NCI-H1417 treated with DMSO at 0.1 percent for 48 hours (cell line): ENCODE results near the gene HNRNPM.
"Not testable (repeated sequence)": the region's sequence is repeated elsewhere in the genome, so short reads cannot be mapped to it uniquely, and the experiment has no call there.

Experiments used
- DNase-seq: peaks from one replicate; lab custom pipeline; 2025; lab: John Stamatoyannopoulos, UW

Gene HNRNPM

GRCh38 chr19:8426283-8426682 is 18.5 kb upstream of the HNRNPM start:
- no peak for DNase-seq

- no peak for DNase-seq
Observed at GRCh38 chr19:8429044-8429443, 15.7 kb upstream of the HNRNPM start.

DNA sequence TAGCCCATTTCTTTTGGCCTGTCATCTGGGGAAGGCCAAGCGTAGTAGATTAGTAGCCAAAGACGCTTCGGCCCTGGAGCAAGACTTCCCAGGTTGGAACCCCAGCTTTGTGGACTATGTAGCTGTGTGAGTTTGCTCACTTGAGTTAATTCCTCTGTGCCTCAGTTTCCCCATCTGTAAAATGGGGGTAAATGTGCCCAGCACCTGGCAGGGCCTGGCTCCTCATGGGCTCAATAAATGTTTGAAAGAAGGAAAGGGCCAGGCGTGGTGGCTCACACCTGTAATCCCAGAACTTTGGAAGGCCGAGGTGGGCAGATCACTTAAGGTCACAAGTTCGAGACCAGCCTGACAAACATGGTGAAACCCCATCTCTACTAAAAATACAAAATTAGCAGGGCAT is 14.9 kb upstream of the HNRNPM start:
- DNase-seq: no peak

GRCh38 chr19:8430650-8431049 is 14.1 kb upstream of the HNRNPM start:
- DNase-seq: no peak

GRCh38 chr19:8438236-8438635 is 6.5 kb upstream of the HNRNPM start:
- no peak for DNase-seq

GRCh38 chr19:8441725-8442544 is 2.8 kb upstream of the HNRNPM start:
- DNase-seq: no peak

- not testable (repeated sequence) for DNase-seq
Observed at GRCh38 chr19:8444140-8444676, 567 bp upstream of the HNRNPM start.

- no peak for DNase-seq
Observed at GRCh38 chr19:8445488-8446001, 770 bp downstream of the HNRNPM start.

DNA sequence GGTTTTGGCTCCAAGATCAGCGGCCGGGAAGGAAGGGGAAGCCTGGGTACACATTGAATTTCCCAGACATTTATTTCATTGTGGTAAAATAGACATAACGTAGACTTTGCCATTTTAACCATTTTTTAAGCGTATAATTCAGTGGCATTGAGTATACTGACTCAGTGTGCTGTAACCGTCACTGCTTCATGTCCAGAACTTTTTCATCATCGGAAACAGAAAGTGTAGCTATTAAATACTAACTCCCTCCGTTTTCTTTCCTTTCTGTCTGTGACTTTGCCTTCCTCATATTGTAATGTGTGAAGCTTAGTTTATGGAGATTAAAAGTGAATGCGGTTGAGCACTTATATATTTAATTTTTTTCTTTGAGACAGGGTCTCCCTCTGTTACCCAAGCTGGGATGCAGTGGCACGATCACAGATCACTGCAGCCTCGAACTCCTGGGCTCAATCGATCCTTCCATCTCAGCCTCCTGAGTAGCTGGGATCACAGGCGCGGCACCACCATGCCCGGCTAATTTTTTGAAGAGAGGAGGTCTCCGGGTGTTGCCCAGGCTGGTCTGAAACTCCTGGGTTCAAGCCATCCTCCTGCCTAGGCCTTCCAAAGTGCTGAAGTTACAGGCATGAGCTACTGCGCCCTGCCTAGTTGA is 1.4 kb downstream of the HNRNPM start:
- DNase-seq: no peak

GRCh38 chr19:8449830-8450229 is 5.1 kb downstream of the HNRNPM start:
- no peak for DNase-seq

DNA sequence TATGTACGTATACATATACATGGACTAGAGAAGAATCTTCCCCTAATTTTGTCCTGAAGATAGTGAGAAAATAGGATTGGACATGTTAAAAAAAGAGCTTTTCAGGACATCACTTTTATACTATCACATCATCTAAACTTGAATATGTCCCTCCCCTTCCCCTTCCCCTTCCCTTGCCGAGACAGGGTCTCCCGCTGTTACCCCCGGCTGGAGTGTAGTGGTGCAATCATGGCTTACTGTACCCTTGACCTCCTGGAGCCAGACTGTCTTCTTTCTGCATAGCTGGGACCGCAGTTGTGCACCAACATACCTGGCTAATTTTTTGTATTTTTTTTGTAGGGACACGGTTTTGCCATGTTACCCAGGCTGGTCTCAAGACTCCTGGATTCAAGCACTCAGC is 6.6 kb downstream of the HNRNPM start:
- DNase-seq: no peak

- DNase-seq: no peak
Observed at GRCh38 chr19:8451885-8452284, 7.1 kb downstream of the HNRNPM start.

- DNase-seq: no peak
Observed at GRCh38 chr19:8452446-8453123, 7.8 kb downstream of the HNRNPM start.

DNA sequence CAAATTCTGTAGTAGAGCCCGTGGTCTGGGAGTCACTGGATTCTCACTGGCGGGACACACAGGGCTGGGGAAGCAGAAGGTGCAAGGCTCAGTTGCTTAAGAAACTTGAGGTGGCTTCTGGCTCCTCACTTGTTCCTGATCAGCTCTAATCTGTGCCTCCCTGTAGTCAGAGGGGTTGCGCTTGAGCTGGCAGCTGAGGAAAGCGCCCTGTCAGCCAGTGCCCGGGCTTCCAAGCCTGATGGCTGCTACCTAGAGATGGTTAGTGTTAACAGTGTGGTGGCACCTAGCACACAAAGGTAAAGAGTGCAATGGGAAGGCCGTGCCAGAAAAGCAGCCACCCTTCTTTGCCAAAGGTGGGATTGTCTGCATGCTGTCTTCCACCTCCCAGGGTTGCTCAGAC is 8.8 kb downstream of the HNRNPM start:
- no peak for DNase-seq

GRCh38 chr19:8454218-8454617 is 9.4 kb downstream of the HNRNPM start:
- no peak for DNase-seq

GRCh38 chr19:8455018-8455417 is 10.2 kb downstream of the HNRNPM start:
- DNase-seq: no peak

DNA sequence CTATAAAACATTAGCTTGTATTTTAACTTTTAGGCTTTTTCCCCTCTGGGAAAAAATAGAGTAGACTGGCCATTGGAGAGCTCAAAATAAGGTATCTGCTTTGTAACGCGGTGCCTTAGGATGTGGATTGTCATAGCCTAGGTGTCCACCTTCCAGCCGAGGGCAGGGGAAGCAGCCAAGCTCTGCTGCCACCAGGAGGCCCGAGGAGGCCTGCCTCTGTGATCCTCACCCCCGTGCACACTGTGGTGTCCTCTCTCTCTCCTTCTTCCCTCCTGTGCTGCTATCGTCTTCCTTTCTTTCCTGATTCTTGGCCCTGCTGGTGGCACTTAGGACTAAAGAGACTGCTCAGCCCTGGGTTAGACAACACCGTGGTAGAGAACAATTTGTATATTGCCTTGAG is 11.3 kb downstream of the HNRNPM start:
- no peak for DNase-seq

DNA sequence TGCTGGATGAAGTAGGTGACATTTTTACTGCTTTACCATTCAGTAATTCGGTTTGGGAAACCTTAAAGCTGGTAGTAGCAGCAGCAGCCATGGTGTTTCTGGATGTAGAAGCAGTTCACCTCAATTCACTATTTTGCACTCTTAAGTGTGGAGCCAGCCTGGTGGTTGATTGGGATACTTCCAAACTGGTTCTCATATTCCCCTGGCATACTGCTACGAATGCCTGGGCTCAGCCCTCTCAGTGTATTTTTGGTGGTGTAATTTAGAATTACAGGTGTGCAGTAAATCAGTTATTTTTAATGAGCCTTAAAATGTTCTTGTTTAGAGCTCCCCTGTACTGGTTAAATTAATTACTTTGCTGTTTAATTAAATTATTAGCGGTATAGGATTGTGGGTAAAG is 12.4 kb downstream of the HNRNPM start:
- no peak for DNase-seq

- DNase-seq: no peak
Observed at GRCh38 chr19:8457827-8458226, 13.1 kb downstream of the HNRNPM start.

DNA sequence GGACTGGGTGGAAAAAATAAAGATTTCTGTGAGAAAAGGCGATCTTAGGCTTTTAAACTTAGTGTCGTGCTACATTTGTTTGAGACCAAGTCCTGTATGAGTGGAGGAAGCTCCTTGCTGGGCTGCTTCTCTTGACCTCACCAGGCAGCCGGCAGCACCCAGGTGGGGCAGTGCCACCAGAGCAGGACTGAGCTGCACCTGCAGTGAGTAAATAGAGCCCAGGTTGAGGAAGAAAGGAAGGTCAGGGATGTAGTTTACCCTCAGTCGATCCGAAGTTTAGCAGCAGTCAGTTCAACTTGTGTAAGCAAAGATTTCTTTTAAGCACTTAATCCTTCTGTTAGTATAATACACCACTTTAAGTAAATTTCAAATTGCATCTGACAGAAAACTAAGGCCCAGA is 13.6 kb downstream of the HNRNPM start:
- DNase-seq: no peak

DNA sequence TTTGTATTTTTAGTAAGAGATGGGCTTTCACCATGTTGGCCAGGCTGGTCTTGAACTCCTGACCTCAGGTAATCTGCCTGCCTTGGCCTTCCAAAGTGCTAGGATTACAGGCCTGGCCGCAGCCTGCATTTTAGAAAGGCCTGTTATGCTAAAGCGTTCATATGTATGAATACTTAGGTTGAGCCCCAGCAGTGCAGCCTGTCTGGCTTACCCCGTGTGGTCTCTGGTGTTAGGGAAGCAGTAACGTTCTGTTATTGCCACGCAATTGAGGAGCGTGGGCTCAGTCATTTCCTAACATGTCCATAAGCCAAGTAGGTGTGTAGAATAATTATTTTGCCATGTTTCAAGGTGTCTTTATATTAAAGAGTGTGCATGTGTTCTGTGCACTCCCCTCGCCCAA is 14.3 kb downstream of the HNRNPM start:
- DNase-seq: no peak

GRCh38 chr19:8459520-8460270 is 14.9 kb downstream of the HNRNPM start:
- no peak for DNase-seq
